HepG2 (cell line): ENCODE measurements around the gene EPB41L2. TPM values are rescaled to one million over a fixed set of nuclear protein-coding genes. Genes with fewer than 3 reads are reported as not detected.
A peak's percentile ranks its signal among the peaks of the same experiment; 100 is the strongest.

Experiments
- ATF4 ChIP-seq, 2 experiments: fragments of 450-650 bp in 1 of 2; sonication (generic) in 1 of 2; formaldehyde crosslinking; IDR thresholded peaks; 2 replicates each; pipeline versions ENCODE4 v1.5.0 to v1.8.0; 2020 to 2022; ENCODE audit warnings: mild to moderate bottlenecking in 1 of 2, missing genetic modification reagents in 1 of 2
- DNMT3B ChIP-seq: conservative IDR thresholded peaks from 2 replicates; pipeline ENCODE4 v1.6.1; 2016; ENCODE audit warnings: missing biosample characterization, control low read depth
- ETV5 ChIP-seq: IDR thresholded peaks from 2 replicates; pipeline ENCODE4 v1.6.1; 2018; ENCODE audit warnings: missing biosample characterization, missing genetic modification reagents, inconsistent platforms, borderline replicate concordance
- GATAD2A ChIP-seq: IDR thresholded peaks from 2 replicates; pipeline ENCODE4 v1.6.1; 2016
- HES4 ChIP-seq: sonication (generic); formaldehyde crosslinking; IDR thresholded peaks from 2 replicates; pipeline ENCODE4 v1.9.0; 2021; ENCODE audit warnings: mild to moderate bottlenecking, missing genetic modification reagents, borderline replicate concordance
- KLF13 ChIP-seq: sonication (generic); formaldehyde crosslinking; IDR thresholded peaks from 2 replicates; pipeline ENCODE4 v1.4.0; 2020; ENCODE audit warnings: mild to moderate bottlenecking, missing genetic modification reagents
- NFATC3 ChIP-seq: sonication (generic); formaldehyde crosslinking; IDR thresholded peaks from 2 replicates; pipeline ENCODE4 v1.5.1; 2020; ENCODE audit warnings: mild to moderate bottlenecking, missing genetic modification reagents
- NFYB ChIP-seq: sonication (generic); formaldehyde crosslinking; IDR thresholded peaks from 2 replicates; pipeline ENCODE4 v1.4.0; 2020; ENCODE audit warnings: missing genetic modification reagents
- PATZ1 ChIP-seq: sonication (generic); formaldehyde crosslinking; IDR thresholded peaks from 2 replicates; pipeline ENCODE4 v1.4.0; 2020; ENCODE audit warnings: missing genetic modification reagents
- PBX3 ChIP-seq: sonication (generic); formaldehyde crosslinking; IDR thresholded peaks from 2 replicates; pipeline ENCODE4 v1.8.1; 2023; ENCODE audit warnings: missing genetic modification reagents, inconsistent platforms, borderline replicate concordance
- ZFP36L2 ChIP-seq: sonication (generic); formaldehyde crosslinking; IDR thresholded peaks from 2 replicates; pipeline ENCODE4 v1.4.0; 2020; ENCODE audit warnings: missing genetic modification reagents
- ZFYVE20 ChIP-seq: sonication (generic); formaldehyde crosslinking; IDR thresholded peaks from 2 replicates; pipeline ENCODE4 v1.8.0; 2023; ENCODE audit warnings: low read depth, mild to moderate bottlenecking, moderate library complexity, missing genetic modification reagents, borderline replicate concordance
- ZIK1 ChIP-seq: sonication (generic); formaldehyde crosslinking; IDR thresholded peaks from 2 replicates; pipeline ENCODE4 v1.5.0; 2020; ENCODE audit warnings: mild to moderate bottlenecking, low read depth, missing genetic modification reagents, borderline replicate concordance
- ZNF232 ChIP-seq: sonication (generic); formaldehyde crosslinking; IDR thresholded peaks from 2 replicates; pipeline ENCODE4 v1.4.0; 2020; ENCODE audit warnings: missing genetic modification reagents, borderline replicate concordance
- ZNF235 ChIP-seq: sonication (generic); formaldehyde crosslinking; IDR thresholded peaks from 2 replicates; pipeline ENCODE4 v1.8.1; 2023; ENCODE audit warnings: mild to moderate bottlenecking, missing genetic modification reagents, borderline replicate concordance
- ZNF256 ChIP-seq: sonication (generic); formaldehyde crosslinking; conservative IDR thresholded peaks from 2 replicates; pipeline ENCODE4 v1.4.0; 2020; ENCODE audit warnings: missing genetic modification reagents
- ZNF605 ChIP-seq: sonication (generic); formaldehyde crosslinking; IDR thresholded peaks from 2 replicates; pipeline ENCODE4 v1.8.0; 2022; ENCODE audit warnings: mild to moderate bottlenecking, missing genetic modification reagents
- ZNF670 ChIP-seq: sonication (generic); formaldehyde crosslinking; IDR thresholded peaks from 2 replicates; pipeline ENCODE4 v1.8.0; 2022; ENCODE audit warnings: mild to moderate bottlenecking, missing genetic modification reagents, borderline replicate concordance
- ZNF768 ChIP-seq: sonication (generic); formaldehyde crosslinking; IDR thresholded peaks from 2 replicates; pipeline ENCODE4 v1.4.0; 2020; ENCODE audit warnings: missing genetic modification reagents
- ZNF770 ChIP-seq: sonication (generic); formaldehyde crosslinking; IDR thresholded peaks from 2 replicates; pipeline ENCODE4 v1.5.0; 2020; ENCODE audit warnings: mild to moderate bottlenecking, missing genetic modification reagents
- ZNF782 ChIP-seq: sonication (generic); formaldehyde crosslinking; IDR thresholded peaks from 2 replicates; pipeline ENCODE4 v1.4.0; 2020; ENCODE audit warnings: missing genetic modification reagents, mild to moderate bottlenecking, borderline replicate concordance
- ZNF83 ChIP-seq: sonication (generic); formaldehyde crosslinking; IDR thresholded peaks from 2 replicates; pipeline ENCODE4 v1.4.0; 2020; ENCODE audit warnings: missing genetic modification reagents, mild to moderate bottlenecking, borderline replicate concordance
- ZSCAN20 ChIP-seq: sonication (generic); formaldehyde crosslinking; IDR thresholded peaks from 2 replicates; pipeline ENCODE4 v1.4.0; 2020; ENCODE audit warnings: missing genetic modification reagents, mild to moderate bottlenecking, borderline replicate concordance
- polyA plus RNA-seq, 8 experiments: library from polyadenylated mRNA; depleted of rRNA in 3 of 8; stranded (reverse) in 7 of 8; unstranded in 1 of 8; fragments of >200 nt; fragmentation: Illumina TruSeq in 4 of 8; extraction: Trizol in 4 of 8; gene quantifications; 2 replicates each; pipeline versions ENCODE4 v1.2.1 to v1.2.3, GENCODE V29; 2011 to 2016; ENCODE audit warnings: low read depth in 4 of 8, missing spikeins in 1 of 8, mixed read lengths in 1 of 8; ENCODE audit not compliant: insufficient read depth in 1 of 8
- total RNA-seq, 5 experiments: library from RNA; depleted of rRNA; stranded (reverse); fragments of >200 nt; fragmentation: Illumina TruSeq; extraction: Trizol; gene quantifications; 2 replicates each; pipeline ENCODE4 v1.2.3, GENCODE V29; 2016; ENCODE audit warnings: low read depth in 1 of 5

The EPB41L2 gene
- total and polyA plus RNA-seq, 2 of the 13 experiments (the other 11 are each of a cell fraction or from before 2014, with no cell fraction given) = 41.7 to 56.4 TPM

- peak; percentile 71; the same call in 1 of the 2 replicates for TF ChIP-seq ZNF232
- no peak for TF ChIP-seq ZSCAN20 (CRISPR knock-in tag)
- TF ChIP-seq ZNF782 = no peak
- TF ChIP-seq PATZ1 (CRISPR knock-in tag) = peak; percentile 48; the same call in 1 of the 2 replicates
- no peak for TF ChIP-seq ZNF768 (CRISPR knock-in tag)
- no peak for TF ChIP-seq ZNF235 (CRISPR knock-in tag)
- TF ChIP-seq ZIK1 (CRISPR knock-in tag) = no peak
- 0 out of 2 replicates have a peak, but pooled peaks have one; percentile 33 for TF ChIP-seq ZNF256 (CRISPR knock-in tag)
- peak; percentile 76 for TF ChIP-seq DNMT3B (CRISPR knock-in tag)
- no peak for TF ChIP-seq NFATC3
- TF ChIP-seq KLF13 (CRISPR knock-in tag) = no peak
- peak; percentile 30; the same call in 1 of the 2 replicates for TF ChIP-seq NFYB
- no peak for TF ChIP-seq HES4 (CRISPR knock-in tag)
- TF ChIP-seq ZNF605 = peak; percentile 64
- TF ChIP-seq ATF4 (CRISPR knock-in tag; IDR thresholded peaks at IDR 0.05) = 0 out of 4 replicates have a peak, but pooled peaks of 1 of the 2 experiments have one; percentile 30
- no peak for TF ChIP-seq ZFYVE20
- no peak for TF ChIP-seq ZNF83 (CRISPR knock-in tag)
- TF ChIP-seq ZNF770 (CRISPR knock-in tag) = no peak
- TF ChIP-seq ZNF670 = no peak; the same call in 1 of the 2 replicates
- TF ChIP-seq GATAD2A (CRISPR knock-in tag) = peak; percentile 94
- TF ChIP-seq PBX3 (CRISPR knock-in tag) = no peak
- peak; percentile 53; the same call in 1 of the 2 replicates for TF ChIP-seq ETV5 (CRISPR knock-in tag)
- no peak for TF ChIP-seq ZFP36L2 (CRISPR knock-in tag)
These were observed 235.5 kb downstream of the EPB41L2 start, which contains the start of gene SMLR1 (continued) for GRCh38 chr6:130827247-130828149.
